HepG2 (cell line): ENCODE results near the gene OR1S1.

Experiments used
- ATM ChIP-seq: fragments of 450-650 bp; IDR thresholded peaks from 2 replicates; pipeline ENCODE4 v1.7.1; 2017; ENCODE audit warnings: mild to moderate bottlenecking, borderline replicate concordance
- ERF ChIP-seq: IDR thresholded peaks from 2 replicates; pipeline ENCODE4 v1.6.1; 2018; ENCODE audit warnings: missing biosample characterization, missing genetic modification reagents
- PCBP2 ChIP-seq: fragments of 200-400 bp; formaldehyde crosslinking; optimal IDR thresholded peaks from 2 replicates; pipeline ENCODE3; 2018; ENCODE audit warnings: low read length, low read depth; ENCODE audit not compliant: poor library complexity, severe bottlenecking
- PHF8 ChIP-seq: sonication (generic); formaldehyde crosslinking; IDR thresholded peaks from 2 replicates; pipeline ENCODE4 v1.5.0; 2020; ENCODE audit warnings: missing genetic modification reagents
- POLR2AphosphoS5 ChIP-seq: IDR thresholded peaks from 2 replicates; pipeline ENCODE4 v1.6.1; 2012; ENCODE audit warnings: low read depth, low read length
- RAD21 ChIP-seq: fragments of 450-650 bp; formaldehyde crosslinking; IDR thresholded peaks from 2 replicates; pipeline ENCODE4 v1.5.0; 2020; ENCODE audit warnings: mild to moderate bottlenecking
- SP1 ChIP-seq, 2 experiments: fragments of 450-650 bp in 1 of 2; sonication (generic) in 1 of 2; formaldehyde crosslinking in 1 of 2; IDR thresholded peaks; 2 replicates each; pipeline versions ENCODE4 v1.4.0 to v1.6.1; 2016 to 2020; ENCODE audit warnings: missing genetic modification reagents in 1 of 2
- TBL1XR1 ChIP-seq: fragments of 150-350 bp; IDR thresholded peaks from 2 replicates; pipeline ENCODE4 v1.6.1; 2014; ENCODE audit warnings: borderline replicate concordance, low read length; ENCODE audit not compliant: partially characterized antibody
- ZBTB1 ChIP-seq: sonication (generic); formaldehyde crosslinking; IDR thresholded peaks from 2 replicates; pipeline ENCODE4 v1.4.0; 2020; ENCODE audit warnings: missing genetic modification reagents, borderline replicate concordance
- ZNF326 ChIP-seq: sonication (generic); formaldehyde crosslinking; IDR thresholded peaks from 2 replicates; pipeline ENCODE4 v1.4.0; 2020; ENCODE audit warnings: missing genetic modification reagents, borderline replicate concordance
- ZNF619 ChIP-seq: sonication (generic); formaldehyde crosslinking; IDR thresholded peaks from 2 replicates; pipeline ENCODE4 v1.4.0; 2020; ENCODE audit warnings: mild to moderate bottlenecking, missing genetic modification reagents
- TF ChIP-seq, protein P1 (sequence below): sonication (generic); formaldehyde crosslinking; IDR thresholded peaks from 2 replicates; pipeline ENCODE4 v1.8.0; 2022; ENCODE audit warnings: mild to moderate bottlenecking, missing genetic modification reagents, borderline replicate concordance

DNA sequence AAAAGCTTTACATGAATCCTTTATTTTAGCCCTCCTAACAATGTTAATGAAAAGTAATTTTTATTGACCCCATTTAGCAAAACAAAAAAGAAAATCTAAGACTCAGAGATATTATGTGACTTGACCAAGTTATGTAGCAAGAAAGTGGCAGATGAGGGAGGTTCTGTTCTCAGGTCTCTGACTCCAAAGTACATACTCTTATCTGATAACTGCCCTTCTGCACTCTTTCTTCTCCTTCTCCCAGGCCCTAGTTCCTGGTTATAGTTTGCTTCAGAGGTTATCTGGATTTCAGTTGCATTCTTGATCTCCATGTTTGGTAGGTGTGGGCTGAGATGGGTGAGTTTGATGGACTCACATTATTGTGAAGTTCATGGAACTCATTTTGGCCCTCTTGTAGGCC is 19.1 kb upstream of the OR1S1 start:
- TF ChIP-seq, protein P1, sequence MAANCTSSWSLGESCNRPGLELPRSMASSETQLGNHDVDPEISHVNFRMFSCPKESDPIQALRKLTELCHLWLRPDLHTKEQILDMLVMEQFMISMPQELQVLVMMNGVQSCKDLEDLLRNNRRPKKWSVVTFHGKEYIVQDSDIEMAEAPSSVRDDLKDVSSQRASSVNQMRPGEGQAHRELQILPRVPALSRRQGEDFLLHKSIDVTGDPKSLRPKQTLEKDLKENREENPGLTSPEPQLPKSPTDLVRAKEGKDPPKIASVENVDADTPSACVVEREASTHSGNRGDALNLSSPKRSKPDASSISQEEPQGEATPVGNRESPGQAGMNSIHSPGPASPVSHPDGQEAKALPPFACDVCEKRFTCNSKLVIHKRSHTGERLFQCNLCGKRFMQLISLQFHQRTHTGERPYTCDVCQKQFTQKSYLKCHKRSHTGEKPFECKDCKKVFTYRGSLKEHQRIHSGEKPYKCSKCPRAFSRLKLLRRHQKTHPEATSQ (CRISPR knock-in tag), result no peak
- no peak for TF ChIP-seq POLR2AphosphoS5
- no peak for TF ChIP-seq RAD21 (CRISPR knock-in tag)
- no peak for TF ChIP-seq ERF
- TF ChIP-seq TBL1XR1, result no peak
- no peak for TF ChIP-seq SP1 (IDR thresholded peaks at IDR 0.05)
- no peak for TF ChIP-seq SP1 (CRISPR knock-in tag; IDR thresholded peaks at IDR 0.05)
- no peak for TF ChIP-seq ATM
- TF ChIP-seq ZNF619 (CRISPR knock-in tag), result no peak
- no peak for TF ChIP-seq ZBTB1 (CRISPR knock-in tag)
- no peak for TF ChIP-seq PHF8 (CRISPR knock-in tag)
- no peak for TF ChIP-seq PCBP2
- TF ChIP-seq ZNF326 (CRISPR knock-in tag), result no peak
